K562 (cell line): ENCODE measurements around the gene ZBTB43. TPM values are rescaled to one million over a fixed set of nuclear protein-coding genes. Genes with fewer than 3 reads are reported as not detected.

Experiments used
- BRCA1 ChIP-seq, 2 experiments: fragments of 450-650 bp in 1 of 2; sonication (generic) in 1 of 2; formaldehyde crosslinking in 1 of 2; IDR thresholded peaks; 2 replicates each; pipeline versions ENCODE4 v1.5.0 to v1.6.1; 2017 to 2020; ENCODE audit warnings: mild to moderate bottlenecking in 1 of 2, missing genetic modification reagents in 1 of 2
- CHD7 ChIP-seq: fragments of 200-600 bp; sonication (generic); IDR thresholded peaks from one replicate; pipeline ENCODE4 v1.6.1; 2012; ENCODE audit warnings: mild to moderate bottlenecking, low read depth, low read length, inconsistent platforms
- HDGF ChIP-seq: fragments of 450-650 bp; IDR thresholded peaks from 2 replicates; pipeline ENCODE4 v1.6.1; 2016
- HMGN3 ChIP-seq: IDR thresholded peaks from 2 replicates; pipeline ENCODE4 v1.6.1; 2011; ENCODE audit warnings: borderline replicate concordance, low read depth, mild to moderate bottlenecking, mixed read lengths, low read length; ENCODE audit not compliant: insufficient read length; ENCODE audit errors: extremely low read depth
- MYNN ChIP-seq, 2 experiments: sonication (generic); formaldehyde crosslinking in 1 of 2; IDR thresholded peaks; 2 replicates each; pipeline versions ENCODE4 v1.5.0 to v1.6.1; 2016 to 2020; ENCODE audit warnings: antibody characterized with exemption in 1 of 2, missing genetic modification reagents in 1 of 2
- NFE2L1 ChIP-seq: fragments of 450-650 bp; IDR thresholded peaks from 2 replicates; pipeline ENCODE4 v1.6.1; 2016; ENCODE audit warnings: missing genetic modification characterization, low read depth, mild to moderate bottlenecking, missing compliant biosample characterization, moderate library complexity, borderline replicate concordance
- RUNX1 ChIP-seq: sonication (generic); IDR thresholded peaks from 2 replicates; pipeline ENCODE4 v1.6.1; 2016; ENCODE audit warnings: antibody characterized with exemption, low read depth
- ZNF717 ChIP-seq: fragments of 250-450 bp; sonication (Bioruptor Pico); IDR thresholded peaks from 2 replicates; pipeline ENCODE4 v1.5.0; 2021
- ZNF764 ChIP-seq: fragments of 250-450 bp; sonication (Bioruptor Pico); IDR thresholded peaks from 2 replicates; pipeline ENCODE4 v1.4.0; 2020; ENCODE audit warnings: low read depth, mild to moderate bottlenecking, moderate library complexity
- ZZZ3 ChIP-seq: fragments of 450-650 bp; IDR thresholded peaks from 2 replicates; pipeline ENCODE4 v1.6.1; 2016; ENCODE audit warnings: antibody characterized with exemption, mild to moderate bottlenecking, moderate library complexity
- polyA plus RNA-seq, 8 experiments: library from polyadenylated mRNA; depleted of rRNA in 4 of 8; stranded (reverse) in 5 of 8; unstranded in 3 of 8; fragments of >200 nt; fragmentation: Nextera tagmentation in 2 of 8; fragmentation: Illumina TruSeq in 1 of 8; extraction: Ambion mirVana in 2 of 8; extraction: Trizol in 1 of 8; gene quantifications; 2 replicates each; pipeline versions ENCODE4 v1.2.1 to v1.2.3, GENCODE V29; 2011 to 2014; ENCODE audit warnings: inconsistent platforms in 1 of 8, missing spikeins in 1 of 8
- total RNA-seq, 7 experiments: library from RNA; depleted of rRNA in 6 of 7; stranded (reverse); fragments of >200 nt in 6 of 7; fragmentation: Illumina TruSeq in 2 of 7; extraction: Trizol in 2 of 7; gene quantifications; 2 replicates each; pipeline versions ENCODE4 v1.2.1 to v1.2.3, GENCODE V29; 2011 to 2021; ENCODE audit warnings: low replicate concordance in 1 of 7

The ZBTB43 gene
- total and polyA plus RNA-seq, 9 of the 15 experiments (the other 6 are each of a cell fraction or from before 2014, with no cell fraction given): 3.9 to 17.2 (median 9.1) TPM

GRCh38 chr9:126799034-126799433, 5.8 kb upstream of the ZBTB43 start (continued):
- TF ChIP-seq CHD7: no peak
- TF ChIP-seq RUNX1: no peak
- no peak for TF ChIP-seq HMGN3
- no peak for TF ChIP-seq MYNN (IDR thresholded peaks at IDR 0.05)
- TF ChIP-seq MYNN (CRISPR knock-in tag; IDR thresholded peaks at IDR 0.05): no peak
- no peak for TF ChIP-seq BRCA1 (IDR thresholded peaks at IDR 0.05)
- no peak for TF ChIP-seq BRCA1 (CRISPR knock-in tag; IDR thresholded peaks at IDR 0.05)
- TF ChIP-seq NFE2L1 (tag): no peak
- no peak for TF ChIP-seq ZNF717 (CRISPR knock-in tag)
- no peak for TF ChIP-seq ZNF764 (CRISPR knock-in tag)
- TF ChIP-seq HDGF: no peak
- TF ChIP-seq ZZZ3: no peak
